ENCODE data around the gene SPCS3.
"Not testable (repeated sequence)": the region's sequence is repeated elsewhere in the genome, so short reads cannot be mapped to it uniquely, and the experiment has no call there.

Gene SPCS3

DNA sequence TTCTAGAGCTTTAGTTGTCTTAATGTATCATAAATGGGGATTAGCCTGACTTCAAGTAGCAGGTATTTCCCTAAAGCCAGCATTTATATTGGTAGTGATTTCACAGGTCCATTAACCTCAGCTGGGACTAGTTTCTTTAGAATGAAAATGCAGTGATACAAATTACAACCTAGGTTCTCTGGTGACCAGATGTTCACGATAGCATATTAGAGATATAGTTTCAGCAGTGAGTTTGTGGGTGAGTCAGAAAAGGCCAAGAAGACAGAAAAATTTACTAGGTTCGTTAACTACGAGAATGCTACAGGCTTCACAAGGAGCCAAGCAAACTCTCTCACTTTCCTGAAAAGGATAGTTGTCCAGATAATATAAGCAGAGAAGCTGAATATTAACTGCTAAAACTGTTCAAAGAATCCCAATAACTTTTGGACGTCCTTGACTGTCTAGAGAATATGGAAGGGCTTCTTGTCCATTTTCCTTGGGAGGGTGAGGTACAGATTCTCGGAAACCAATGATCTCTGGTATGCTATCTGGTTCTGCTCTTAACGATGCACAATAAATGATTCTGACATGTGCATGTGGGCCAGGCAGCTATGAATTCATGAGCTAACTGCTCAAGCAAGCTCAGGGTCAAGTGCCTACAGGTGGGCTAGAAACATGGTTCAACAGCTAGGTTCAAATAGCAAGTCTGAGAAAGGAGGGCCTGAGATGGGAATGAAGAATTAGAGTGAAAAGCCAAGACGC, 6.0 kb upstream of the SPCS3 start:
- DNase-seq (ENCODE audit: low spot score), result no peak
- no peak for TF ChIP-seq CTCF (IDR thresholded peaks at IDR 0.05; ENCODE audit: extremely low read depth, missing control alignments)

- TF ChIP-seq CTCF (IDR thresholded peaks at IDR 0.05; ENCODE audit: extremely low read depth, missing control alignments), result no peak
- DNase-seq (ENCODE audit: low spot score), result no peak
These were observed 539 bp upstream of the SPCS3 start for GRCh38 chr4:176319151-176319703.

- peak; percentile 93 for DNase-seq (ENCODE audit: low spot score)
- no peak for TF ChIP-seq CTCF (IDR thresholded peaks at IDR 0.05; ENCODE audit: extremely low read depth, missing control alignments)
These were observed 692 bp downstream of the SPCS3 start for GRCh38 chr4:176320340-176320975.

- no peak for DNase-seq (ENCODE audit: low spot score)
- no peak for TF ChIP-seq CTCF (IDR thresholded peaks at IDR 0.05; ENCODE audit: extremely low read depth, missing control alignments)
These were observed 1.2 kb downstream of the SPCS3 start for GRCh38 chr4:176320976-176321361.

DNA sequence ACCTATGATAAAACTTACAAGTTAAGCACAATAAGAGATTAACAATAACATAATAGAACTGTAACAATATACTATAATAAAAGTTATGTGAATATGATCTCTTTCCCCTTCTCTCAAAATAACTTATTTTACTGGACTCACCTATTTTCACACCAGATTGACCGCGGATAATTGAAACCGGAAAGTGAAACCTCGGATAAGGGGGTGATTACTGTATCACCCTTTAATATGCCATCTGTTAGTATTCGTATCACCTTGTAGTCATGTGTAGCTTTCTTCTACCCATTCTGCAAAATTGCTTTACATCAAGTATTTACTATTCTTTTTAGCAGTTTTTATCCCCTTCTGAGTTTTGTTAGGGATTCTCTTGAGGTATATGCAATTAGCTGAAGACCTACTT, 1.8 kb downstream of the SPCS3 start:
- no peak for TF ChIP-seq CTCF (IDR thresholded peaks at IDR 0.05; ENCODE audit: extremely low read depth, missing control alignments)
- DNase-seq (ENCODE audit: low spot score), result no peak

DNA sequence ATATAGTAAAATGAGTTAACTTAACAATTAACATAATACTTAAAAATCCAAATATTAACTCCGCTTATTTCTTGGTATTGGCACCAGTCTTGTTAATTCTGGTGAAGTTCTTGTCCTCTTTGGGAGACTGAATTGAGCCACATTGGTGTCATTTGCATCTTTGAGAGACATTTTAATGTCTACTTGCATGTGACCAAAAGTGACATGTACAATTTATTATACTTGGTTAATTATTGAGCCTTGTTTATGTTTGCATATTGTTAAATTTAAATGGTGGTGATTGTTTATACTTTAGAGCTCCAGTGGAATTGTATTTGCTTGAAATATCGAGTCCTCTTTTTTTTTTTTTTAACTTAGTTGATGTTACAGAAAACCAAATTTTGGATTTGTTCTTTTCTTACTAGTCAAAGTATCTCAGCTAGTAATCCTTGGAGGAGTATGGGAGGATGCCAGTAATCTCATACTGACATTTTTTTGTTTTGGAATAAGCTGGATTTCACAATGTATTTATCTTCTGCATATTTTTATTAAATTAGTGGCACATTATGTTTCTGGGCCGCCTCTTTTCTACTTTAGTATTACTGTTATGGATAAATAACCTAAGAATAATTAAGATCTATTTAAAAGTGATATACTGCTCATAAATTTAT, 3.9 kb downstream of the SPCS3 start:
- no peak for DNase-seq (ENCODE audit: low spot score)
- TF ChIP-seq CTCF (IDR thresholded peaks at IDR 0.05; ENCODE audit: extremely low read depth, missing control alignments), result no peak

GRCh38 chr4:176324876-176325275, 5.1 kb downstream of the SPCS3 start:
- not testable (repeated sequence) for DNase-seq (ENCODE audit: low spot score)
